MM.1S (cell line): ENCODE measurements around the gene ZNF22.

Experiments
- DNase-seq: peaks from one replicate; pipeline ENCODE4 v3.0.0-alpha.2; 2015
- H2AFZ ChIP-seq: fragments of 300-600 bp; sonication (generic); 2 replicates; pipeline ENCODE4 v1.6.0; 2016; ENCODE audit warnings: antibody characterized with exemption, low read length
- H3F3A ChIP-seq: fragments of 300-600 bp; sonication (generic); 2 replicates; pipeline ENCODE4 v1.6.1; 2016; ENCODE audit warnings: mild to moderate bottlenecking, antibody characterized with exemption, low read length, moderate library complexity, mixed read lengths; ENCODE audit not compliant: insufficient read depth
- H3K27ac ChIP-seq: fragments of 300-600 bp; sonication (generic); 2 replicates; pipeline ENCODE4 v1.5.1; 2016; ENCODE audit warnings: mild to moderate bottlenecking, low read length
- H3K27me3 ChIP-seq: fragments of 300-600 bp; sonication (generic); replicated peaks from 2 replicates; pipeline ENCODE4 v1.6.0; 2016; ENCODE audit warnings: low read length; ENCODE audit not compliant: insufficient read depth
- H3K36me3 ChIP-seq: fragments of 300-600 bp; sonication (generic); replicated peaks from 2 replicates; pipeline ENCODE4 v1.6.1; 2016; ENCODE audit warnings: mild to moderate bottlenecking, low read length, mixed read lengths; ENCODE audit not compliant: insufficient read depth
- H3K4me1 ChIP-seq: fragments of 300-600 bp; sonication (generic); 2 replicates; pipeline ENCODE4 v1.6.1; 2016; ENCODE audit warnings: low read length, mixed read lengths
- H3K4me2 ChIP-seq: fragments of 300-600 bp; sonication (generic); 2 replicates; pipeline ENCODE4 v1.6.0; 2016; ENCODE audit warnings: low read depth, low read length
- H3K4me3 ChIP-seq: fragments of 300-600 bp; sonication (generic); 2 replicates; pipeline ENCODE4 v1.5.1; 2016; ENCODE audit warnings: low read length, mixed read lengths
- H3K79me2 ChIP-seq: fragments of 300-600 bp; sonication (generic); 2 replicates; pipeline ENCODE4 v1.6.1; 2016; ENCODE audit warnings: mixed run types, low read length, mixed read lengths
- H3K9ac ChIP-seq: fragments of 300-600 bp; sonication (generic); 2 replicates; pipeline ENCODE4 v1.6.1; 2016; ENCODE audit warnings: low read length, mixed read lengths
- H3K9me2 ChIP-seq: fragments of 300-600 bp; sonication (generic); replicated peaks from 2 replicates; pipeline ENCODE4 v1.6.1; 2016; ENCODE audit warnings: mild to moderate bottlenecking, low read length, mixed read lengths; ENCODE audit not compliant: insufficient read depth
- H3K9me3 ChIP-seq: fragments of 300-600 bp; sonication (generic); replicated peaks from 2 replicates; pipeline ENCODE4 v1.6.1; 2016; ENCODE audit warnings: mild to moderate bottlenecking, low read length, mixed read lengths; ENCODE audit not compliant: insufficient read depth
- H4K20me1 ChIP-seq: fragments of 300-600 bp; sonication (generic); 2 replicates; pipeline ENCODE4 v1.6.1; 2016; ENCODE audit warnings: mild to moderate bottlenecking, low read length, moderate library complexity, mixed read lengths; ENCODE audit not compliant: insufficient read depth
- EZH2 ChIP-seq: fragments of 300-600 bp; sonication (generic); optimal IDR thresholded peaks from 2 replicates; pipeline ENCODE3; 2017; ENCODE audit warnings: low read depth, mild to moderate bottlenecking, antibody characterized with exemption, low read length, mixed read lengths
- EZH2phosphoT487 ChIP-seq: fragments of 300-600 bp; sonication (generic); IDR thresholded peaks from 2 replicates; pipeline ENCODE4 v1.6.1; 2018; ENCODE audit warnings: antibody characterized with exemption, low read length
- TF ChIP-seq, protein P1 (sequence below): fragments of 300-600 bp; sonication (generic); IDR thresholded peaks from 2 replicates; pipeline ENCODE4 v1.5.1; 2016; ENCODE audit warnings: antibody characterized with exemption, low read length, mixed read lengths

ZNF22 gene

DNA sequence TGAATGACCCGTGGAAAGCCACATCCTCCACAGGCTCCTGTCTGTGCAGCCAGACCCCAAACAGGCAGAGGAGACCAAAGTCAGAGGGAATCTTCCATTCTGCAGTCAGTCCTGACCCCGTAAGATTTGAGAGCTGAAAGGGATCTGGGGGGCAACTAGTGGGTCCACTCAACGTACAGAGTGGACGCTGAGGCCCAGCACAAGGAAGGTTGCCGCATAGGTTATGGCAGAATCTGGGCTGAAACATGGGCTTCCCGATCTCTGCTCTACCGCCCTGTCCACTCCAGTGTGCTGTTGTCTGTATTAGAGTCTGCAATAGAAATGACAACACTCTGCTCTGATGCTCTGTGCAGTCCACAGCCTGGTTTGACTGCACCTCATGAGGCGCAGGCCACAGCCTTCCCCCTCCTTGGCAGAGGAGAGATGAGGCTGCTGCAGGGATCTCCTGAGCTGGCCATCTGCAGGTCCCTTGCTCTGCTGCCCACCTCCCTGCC lies 7.9 kb upstream of the ZNF22 start:
- Histone ChIP-seq H3K79me2 (no peaks in the 10 kb centered on the region), H3K27me3 (no peaks in the 10 kb centered on the region), H3K27ac (no peak overlapping the region), H3K9me3 (no peaks in the 10 kb centered on the region), H3K4me3 (no peak overlapping the region), H3K9ac (no peak overlapping the region), H3F3A (peaks cover 25% of the 10 kb centered on the region), H3K36me3 (peaks cover 13% of the 10 kb centered on the region; the same call in 1 of the 2 replicates), H3K9me2 (no peaks in the 10 kb centered on the region), H3K4me1 (peaks cover 26% of the 10 kb centered on the region), H4K20me1 (no peaks in the 10 kb centered on the region), H3K4me2 (no peak overlapping the region), H2AFZ (no peak overlapping the region)
- TF ChIP-seq, protein P1, sequence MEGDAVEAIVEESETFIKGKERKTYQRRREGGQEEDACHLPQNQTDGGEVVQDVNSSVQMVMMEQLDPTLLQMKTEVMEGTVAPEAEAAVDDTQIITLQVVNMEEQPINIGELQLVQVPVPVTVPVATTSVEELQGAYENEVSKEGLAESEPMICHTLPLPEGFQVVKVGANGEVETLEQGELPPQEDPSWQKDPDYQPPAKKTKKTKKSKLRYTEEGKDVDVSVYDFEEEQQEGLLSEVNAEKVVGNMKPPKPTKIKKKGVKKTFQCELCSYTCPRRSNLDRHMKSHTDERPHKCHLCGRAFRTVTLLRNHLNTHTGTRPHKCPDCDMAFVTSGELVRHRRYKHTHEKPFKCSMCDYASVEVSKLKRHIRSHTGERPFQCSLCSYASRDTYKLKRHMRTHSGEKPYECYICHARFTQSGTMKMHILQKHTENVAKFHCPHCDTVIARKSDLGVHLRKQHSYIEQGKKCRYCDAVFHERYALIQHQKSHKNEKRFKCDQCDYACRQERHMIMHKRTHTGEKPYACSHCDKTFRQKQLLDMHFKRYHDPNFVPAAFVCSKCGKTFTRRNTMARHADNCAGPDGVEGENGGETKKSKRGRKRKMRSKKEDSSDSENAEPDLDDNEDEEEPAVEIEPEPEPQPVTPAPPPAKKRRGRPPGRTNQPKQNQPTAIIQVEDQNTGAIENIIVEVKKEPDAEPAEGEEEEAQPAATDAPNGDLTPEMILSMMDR = no peak
- TF ChIP-seq EZH2phosphoT487 (no peak), EZH2 (no peak)
- DNase-seq = no peak

DNA sequence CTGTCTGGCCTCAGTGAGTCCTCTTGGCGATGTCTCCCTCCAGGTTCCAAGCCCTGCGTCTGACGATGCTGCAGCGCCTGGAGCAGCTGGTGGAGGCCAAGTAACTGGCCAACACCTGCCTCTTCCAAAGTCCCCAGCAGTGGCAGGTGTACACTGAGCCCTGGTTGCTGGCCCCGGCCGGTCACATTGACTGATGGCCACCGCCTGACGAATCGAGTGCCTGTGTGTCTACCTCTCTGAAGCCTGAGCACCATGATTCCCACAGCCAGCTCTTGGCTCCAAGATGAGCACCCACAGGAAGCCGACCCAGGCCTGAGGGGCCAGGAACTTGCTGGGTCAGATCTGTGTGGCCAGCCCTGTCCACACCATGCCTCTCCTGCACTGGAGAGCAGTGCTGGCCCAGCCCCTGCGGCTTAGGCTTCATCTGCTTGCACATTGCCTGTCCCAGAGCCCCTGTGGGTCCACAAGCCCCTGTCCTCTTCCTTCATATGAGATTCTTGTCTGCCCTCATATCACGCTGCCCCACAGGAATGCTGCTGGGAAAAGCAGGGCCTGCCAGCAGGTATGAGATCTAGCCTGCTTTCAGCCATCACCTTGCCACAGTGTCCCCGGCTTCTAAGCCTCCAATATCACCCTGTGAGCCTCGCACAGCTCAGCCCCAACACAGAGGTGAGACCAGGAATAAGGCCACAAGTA lies 7.3 kb upstream of the ZNF22 start:
- Histone ChIP-seq H3K9ac (no peak overlapping the region), H4K20me1 (no peaks in the 10 kb centered on the region)
- TF ChIP-seq, protein P1 = no peak
- TF ChIP-seq EZH2 (no peak), EZH2phosphoT487 (no peak)

GRCh38 chr10:44993922-44994751 lies 6.6 kb upstream of the ZNF22 start:
- Histone ChIP-seq H3K27ac (no peak overlapping the region), H3K4me1 (peaks cover 26% of the 10 kb centered on the region), H2AFZ (no peak overlapping the region), H3K79me2 (no peaks in the 10 kb centered on the region), H3K36me3 (peaks cover 13% of the 10 kb centered on the region; the same call in 1 of the 2 replicates), H3K4me2 (no peak overlapping the region), H3K9me3 (no peaks in the 10 kb centered on the region), H3K9ac (no peak overlapping the region), H3K27me3 (no peaks in the 10 kb centered on the region), H4K20me1 (no peaks in the 10 kb centered on the region), H3F3A (peaks cover 25% of the 10 kb centered on the region), H3K9me2 (no peaks in the 10 kb centered on the region), H3K4me3 (no peak overlapping the region)
- no peak for DNase-seq
- TF ChIP-seq EZH2 (no peak), EZH2phosphoT487 (no peak)
- TF ChIP-seq, protein P1 = no peak

More for the DNA sequence above, 7.3 kb upstream of the ZNF22 start:
- Histone ChIP-seq H3K36me3 (peaks cover 13% of the 10 kb centered on the region; the same call in 1 of the 2 replicates), H3K4me1 (peaks cover 26% of the 10 kb centered on the region), H2AFZ (no peak overlapping the region), H3K27me3 (no peaks in the 10 kb centered on the region), H3F3A (peaks cover 25% of the 10 kb centered on the region), H3K9me2 (no peaks in the 10 kb centered on the region), H3K27ac (no peak overlapping the region), H3K4me3 (no peak overlapping the region), H3K79me2 (no peaks in the 10 kb centered on the region), H3K9me3 (no peaks in the 10 kb centered on the region), H3K4me2 (no peak overlapping the region)
- DNase-seq = no peak
